Measurements from ENCODE around the gene NUCKS1. TPM values are rescaled to one million over a fixed set of nuclear protein-coding genes. Genes with fewer than 3 reads are reported as not detected.

NUCKS1 gene
- total RNA-seq, 1 donor from 2014 or later, result 213 TPM

Other genes with a start within 250 kb of the NUCKS1 start
- gene CDK18, start 245.5 kb downstream of the NUCKS1 start, total RNA-seq, result 195 TPM
- 42.3 TPM for gene ELK4, start 118.2 kb downstream of the NUCKS1 start, total RNA-seq
- 1.8 TPM for gene SLC45A3, start 69.7 kb downstream of the NUCKS1 start, total RNA-seq
- gene RAB29, start 25.3 kb upstream of the NUCKS1 start, total RNA-seq, result 21.3 TPM
- 238 TPM for gene SLC41A1, start 63.0 kb upstream of the NUCKS1 start, total RNA-seq
- gene PM20D1, start 100.0 kb upstream of the NUCKS1 start, total RNA-seq, result 1.7 TPM
- gene SLC26A9, start 193.3 kb upstream of the NUCKS1 start, total RNA-seq, result 9.8 TPM